Astrocyte (in vitro differentiated cells and primary cell): Measurements from ENCODE around the gene ASB4. TPM values are rescaled to one million over a fixed set of nuclear protein-coding genes. Genes with fewer than 3 reads are reported as not detected.

Experiments used
- DNase-seq: peaks from one replicate; pipeline ENCODE4 v3.0.0-alpha.2; 2010; ENCODE audit warnings: low read depth
- FAIRE-seq: peaks from 2 replicates; lab custom pipeline; 2011; peaks lifted over from hg19 to GRCh38; lab: Jason Lieb, UNC
- H2AFZ ChIP-seq: 2 replicates; pipeline ENCODE4 v1.6.0; 2012; ENCODE audit warnings: low read depth, low read length, inconsistent platforms
- H3K27ac ChIP-seq: 2 replicates; pipeline ENCODE4 v1.5.1; 2011; ENCODE audit warnings: low read depth, low read length, inconsistent platforms
- H3K27me3 ChIP-seq: 2 replicates; pipeline ENCODE4 v1.6.0; 2011; ENCODE audit warnings: low read length, inconsistent platforms; ENCODE audit not compliant: insufficient read depth
- H3K36me3 ChIP-seq: 2 replicates; pipeline ENCODE4 v1.5.1; 2011; ENCODE audit warnings: low read length, inconsistent platforms; ENCODE audit not compliant: insufficient read depth
- H3K4me1 ChIP-seq: 2 replicates; pipeline ENCODE4 v1.5.1; 2011; ENCODE audit warnings: low read length, inconsistent platforms; ENCODE audit not compliant: insufficient read depth
- H3K4me2 ChIP-seq: 2 replicates; pipeline ENCODE4 v1.6.0; 2012; ENCODE audit warnings: low read length, inconsistent platforms
- H3K4me3 ChIP-seq: 2 replicates; pipeline ENCODE4 v1.5.1; 2011; ENCODE audit warnings: low read depth, mild to moderate bottlenecking, low read length, inconsistent platforms; ENCODE audit not compliant: insufficient read depth
- H3K79me2 ChIP-seq: 2 replicates; pipeline ENCODE4 v1.6.0; 2012; ENCODE audit warnings: mild to moderate bottlenecking, low read length, inconsistent platforms; ENCODE audit not compliant: insufficient read depth
- H3K9ac ChIP-seq: 2 replicates; pipeline ENCODE4 v1.6.0; 2012; ENCODE audit warnings: mild to moderate bottlenecking, low read length, inconsistent platforms
- H3K9me3 ChIP-seq: 2 replicates; pipeline ENCODE4 v1.5.1; 2012; ENCODE audit warnings: low read depth, mild to moderate bottlenecking, low read length, inconsistent platforms; ENCODE audit not compliant: insufficient read depth
- H4K20me1 ChIP-seq: 2 replicates; pipeline ENCODE4 v1.6.0; 2012; ENCODE audit warnings: low read length, inconsistent platforms; ENCODE audit not compliant: insufficient read depth
- H3K27ac Mint-ChIP-seq: one replicate; pipeline ENCODE4 v1.8.0; 2021; ENCODE audit warnings: mild to moderate bottlenecking, mixed read lengths; ENCODE audit not compliant: unreplicated experiment
- H3K27me3 Mint-ChIP-seq: one replicate; pipeline ENCODE4 v1.8.0; 2021; ENCODE audit warnings: low read depth, mixed read lengths; ENCODE audit not compliant: unreplicated experiment
- H3K36me3 Mint-ChIP-seq: one replicate; pipeline ENCODE4 v1.8.0; 2021; ENCODE audit warnings: low read depth, mixed read lengths; ENCODE audit not compliant: unreplicated experiment
- H3K4me1 Mint-ChIP-seq: one replicate; pipeline ENCODE4 v1.8.0; 2021; ENCODE audit warnings: low read depth, mixed read lengths; ENCODE audit not compliant: unreplicated experiment
- H3K4me3 Mint-ChIP-seq: one replicate; pipeline ENCODE4 v1.8.0; 2021; ENCODE audit warnings: mild to moderate bottlenecking, moderate library complexity, mixed read lengths; ENCODE audit not compliant: unreplicated experiment
- H3K9me3 Mint-ChIP-seq: one replicate; pipeline ENCODE4 v1.8.0; 2021; ENCODE audit warnings: mild to moderate bottlenecking, mixed read lengths; ENCODE audit not compliant: unreplicated experiment
- CTCF ChIP-seq: IDR thresholded peaks from 2 replicates; pipeline ENCODE4 v1.5.1; 2011; ENCODE audit warnings: low read depth, mild to moderate bottlenecking, inconsistent platforms, low read length, moderate library complexity; ENCODE audit not compliant: insufficient read depth
- EZH2 ChIP-seq: IDR thresholded peaks from 2 replicates; pipeline ENCODE4 v1.6.1; 2012; ENCODE audit warnings: mild to moderate bottlenecking, low read length, inconsistent platforms; ENCODE audit not compliant: insufficient read depth
- total RNA-seq: library from RNA; stranded (reverse); gene quantifications from 2 replicates; pipeline ENCODE4 v1.2.1, GENCODE V29; 2021

ASB4 gene
- total RNA-seq, 1 donor from 2014 or later, result not detected

- no peaks in the 10 kb centered on the region for H3K4me1 Mint-ChIP-seq
- FAIRE-seq (no peak), DNase-seq (no peak)
- no peak for TF ChIP-seq EZH2
- H3K27ac Mint-ChIP-seq, result no peak overlapping the region
- no peaks in the 10 kb centered on the region for H3K36me3 Mint-ChIP-seq
- Histone ChIP-seq H3K9ac (no peak overlapping the region), H3K4me1 (no peaks in the 10 kb centered on the region), H2AFZ (no peak overlapping the region), H4K20me1 (no peaks in the 10 kb centered on the region), H3K27ac (no peak overlapping the region), H3K4me3 (no peak overlapping the region), H3K36me3 (no peaks in the 10 kb centered on the region), H3K4me2 (no peak overlapping the region), H3K9me3 (no peaks in the 10 kb centered on the region), H3K27me3 (no peaks in the 10 kb centered on the region), H3K79me2 (no peaks in the 10 kb centered on the region)
- no peak overlapping the region for H3K4me3 Mint-ChIP-seq
- no peaks in the 10 kb centered on the region for H3K9me3 Mint-ChIP-seq
- H3K27me3 Mint-ChIP-seq, result no peaks in the 10 kb centered on the region
Measured at GRCh38 chr7:95508780-95509179, 23.0 kb downstream of the ASB4 start.

- peaks cover 2% of the 10 kb centered on the region for H3K27me3 Mint-ChIP-seq
- Histone ChIP-seq H3K36me3 (no peaks in the 10 kb centered on the region), H3K27me3 (no peaks in the 10 kb centered on the region), H3K4me1 (no peaks in the 10 kb centered on the region), H3K4me3 (no peak overlapping the region), H3K9ac (no peak overlapping the region), H3K27ac (no peak overlapping the region), H3K4me2 (no peak overlapping the region), H3K9me3 (no peaks in the 10 kb centered on the region), H3K79me2 (no peaks in the 10 kb centered on the region), H4K20me1 (no peaks in the 10 kb centered on the region), H2AFZ (no peak overlapping the region)
- FAIRE-seq (no peak), DNase-seq (peak; percentile 76)
- no peak overlapping the region for H3K27ac Mint-ChIP-seq
- H3K4me1 Mint-ChIP-seq, result no peaks in the 10 kb centered on the region
- H3K36me3 Mint-ChIP-seq, result no peaks in the 10 kb centered on the region
- no peaks in the 10 kb centered on the region for H3K9me3 Mint-ChIP-seq
- no peak overlapping the region for H3K4me3 Mint-ChIP-seq
- TF ChIP-seq EZH2, result no peak
Measured at GRCh38 chr7:95509199-95509598, 23.5 kb downstream of the ASB4 start.

DNA sequence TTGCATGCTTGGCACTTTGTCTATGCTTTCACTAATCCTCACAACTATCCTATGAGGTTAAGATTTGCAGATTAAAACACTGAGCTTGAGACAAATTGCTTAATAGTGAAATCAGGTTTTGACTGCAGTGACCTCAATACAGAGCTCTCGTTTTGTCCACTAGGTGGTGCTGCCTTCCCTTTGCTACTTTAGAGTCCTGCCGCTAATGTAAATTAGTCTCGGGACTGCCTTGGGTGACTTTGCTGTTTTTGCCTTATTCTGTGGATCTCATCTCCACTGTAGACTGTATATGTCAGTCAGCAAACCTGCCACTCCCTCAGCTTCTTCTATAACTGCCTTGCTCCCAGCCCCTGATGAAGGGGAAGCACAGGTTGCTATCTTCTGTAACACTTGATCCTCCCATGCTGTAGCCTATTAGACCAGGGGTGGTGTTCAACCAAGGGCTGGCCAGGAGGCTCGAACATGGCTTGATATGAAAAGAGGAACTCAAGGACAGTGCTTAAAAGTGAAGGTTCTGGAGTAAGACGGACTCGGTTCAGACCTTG, 26.0 kb downstream of the ASB4 start:
- no peak for TF ChIP-seq EZH2
- TF ChIP-seq CTCF, result peak; percentile 85
- H3K4me2 ChIP-seq, result no peak overlapping the region
- Mint-ChIP-seq H3K4me1 (no peaks in the 10 kb centered on the region), H3K4me3 (no peak overlapping the region), H3K9me3 (peaks cover 2% of the 10 kb centered on the region), H3K27me3 (peaks cover 5% of the 10 kb centered on the region), H3K27ac (no peak overlapping the region), H3K36me3 (no peaks in the 10 kb centered on the region)
- DNase-seq, result peak; percentile 30
- no peak overlapping the region for H3K27ac ChIP-seq
- FAIRE-seq, result no peak
- no peaks in the 10 kb centered on the region for H4K20me1 ChIP-seq
- no peak overlapping the region for H3K9ac ChIP-seq
- no peaks in the 10 kb centered on the region for H3K4me1 ChIP-seq
- H3K4me3 ChIP-seq, result no peak overlapping the region
- H3K9me3 ChIP-seq, result no peaks in the 10 kb centered on the region
- no peak overlapping the region for H2AFZ ChIP-seq
- no peaks in the 10 kb centered on the region for H3K36me3 ChIP-seq
- no peaks in the 10 kb centered on the region for H3K27me3 ChIP-seq
- H3K79me2 ChIP-seq, result no peaks in the 10 kb centered on the region
